ENCODE measurements around the gene ATP6V0E2. TPM values are rescaled to one million over a fixed set of nuclear protein-coding genes. Genes with fewer than 3 reads are reported as not detected.
"Not testable (repeated sequence)": the region's sequence is repeated elsewhere in the genome, so short reads cannot be mapped to it uniquely, and the experiment has no call there.

Gene ATP6V0E2
- total RNA-seq (2014; rRNA removed; shearing (Covaris generic)) = 21.6 and 25.4 TPM in 2 replicates

DNA sequence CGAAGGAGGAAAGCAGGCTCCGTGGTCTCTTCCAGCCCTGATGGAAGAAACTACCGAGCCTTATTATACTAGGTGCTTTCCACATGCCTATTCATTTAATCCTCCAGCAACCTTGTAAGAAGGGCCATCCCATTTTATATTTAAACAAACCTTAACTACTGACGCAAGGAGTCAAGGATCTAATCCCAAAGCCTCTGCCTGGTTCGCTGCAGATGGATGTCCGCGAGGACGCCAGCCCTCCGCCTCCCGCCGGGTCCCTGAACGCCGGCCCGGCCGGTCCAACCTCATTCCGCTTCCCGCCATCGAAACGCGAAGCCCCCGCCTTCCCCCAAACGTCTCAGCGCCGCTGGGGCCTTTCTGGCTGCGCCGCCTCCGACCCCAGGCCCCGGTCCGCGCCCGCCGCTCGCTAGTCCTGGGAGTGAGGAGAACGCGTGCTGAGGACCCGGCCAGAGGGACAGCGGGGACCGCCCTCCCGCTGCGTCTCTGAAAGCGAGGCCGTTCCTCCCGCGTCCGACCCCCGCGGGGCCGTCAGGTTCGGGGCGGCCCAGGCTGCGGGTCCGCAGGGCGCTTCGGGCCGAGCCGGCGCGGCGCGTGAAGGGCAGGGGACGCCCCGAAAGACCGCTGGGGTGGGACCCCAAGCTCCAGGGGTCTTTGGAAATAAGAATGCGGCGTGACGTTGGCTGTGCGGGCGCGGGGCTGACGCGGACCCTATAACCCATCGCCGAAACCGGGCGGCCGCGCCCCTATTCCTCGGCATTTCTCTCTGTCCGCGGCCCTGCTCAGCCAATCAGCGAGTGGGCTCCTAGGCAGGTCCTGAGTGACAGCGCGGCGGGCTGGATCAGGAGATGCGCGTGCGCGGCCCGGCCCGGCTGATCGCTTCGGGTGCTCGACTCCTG, at the start of gene ATP6V0E2:
Gene ATP6V0E2 (plus strand): TSS at position 896 of the 896 bp plus-strand sequence. CDS start 97 bp downstream, outside the sequence.
- DNase-seq (ENCODE audit: low spot score) = peak; percentile 91

DNA sequence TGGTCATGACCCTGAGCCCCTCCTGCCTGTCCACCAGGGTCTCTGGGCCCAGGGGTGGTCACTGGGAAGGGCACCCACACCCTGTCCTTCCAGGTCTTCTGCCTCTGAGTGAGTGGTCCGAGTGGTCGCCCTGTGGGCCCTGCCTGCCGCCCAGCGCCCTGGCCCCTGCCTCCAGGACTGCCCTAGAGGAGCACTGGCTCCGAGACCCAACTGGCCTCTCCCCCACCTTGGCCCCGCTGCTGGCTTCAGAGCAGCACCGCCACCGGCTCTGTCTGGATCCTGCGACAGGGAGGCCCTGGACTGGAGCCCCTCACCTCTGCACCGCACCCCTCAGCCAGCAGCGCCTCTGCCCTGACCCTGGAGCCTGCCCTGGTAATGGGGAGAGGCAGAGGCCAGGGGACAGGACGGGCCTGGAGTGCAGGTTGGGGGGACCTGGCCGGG, 49.4 kb upstream of the ATP6V0E2 start:
- DNase-seq (ENCODE audit: low spot score) = no peak

DNA sequence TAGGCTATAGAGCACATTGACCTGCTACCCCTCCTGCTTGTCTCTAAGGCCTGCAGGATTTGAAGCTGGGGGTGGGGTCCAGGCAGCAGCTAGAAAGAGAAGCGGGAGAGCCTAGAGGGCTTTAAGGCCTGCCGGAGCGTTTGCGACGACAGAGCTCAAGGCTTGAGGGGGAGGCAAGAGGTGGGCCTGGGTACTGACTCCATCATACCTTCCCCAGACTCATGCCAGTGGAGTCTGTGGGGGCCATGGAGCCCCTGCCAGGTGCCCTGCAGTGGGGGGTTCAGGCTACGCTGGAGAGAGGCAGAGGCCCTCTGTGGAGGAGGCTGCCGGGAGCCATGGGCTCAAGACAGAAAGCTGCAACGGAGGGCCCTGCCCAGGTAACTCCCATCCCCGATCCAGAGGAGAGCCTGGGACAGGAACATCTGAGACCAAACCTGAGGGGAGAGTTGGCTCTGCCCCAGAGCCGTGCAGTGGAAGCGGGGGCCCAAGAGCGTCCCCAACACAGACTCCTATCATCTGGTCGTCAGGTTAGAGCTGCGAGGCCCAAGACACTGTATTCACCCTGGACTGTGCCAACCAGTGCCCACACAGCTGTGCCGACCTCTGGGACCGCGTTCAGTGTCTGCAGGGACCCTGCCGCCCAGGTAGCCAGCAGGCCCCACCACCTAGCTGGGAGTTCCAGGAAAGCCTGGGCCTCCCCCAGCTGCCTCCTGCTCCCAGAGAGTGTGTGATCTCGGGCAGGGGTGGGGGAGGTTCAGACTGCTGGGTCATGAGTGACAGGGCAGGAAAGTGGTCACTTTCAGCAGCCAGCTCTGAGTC, 48.8 kb upstream of the ATP6V0E2 start:
- DNase-seq (ENCODE audit: low spot score) = no peak

DNA sequence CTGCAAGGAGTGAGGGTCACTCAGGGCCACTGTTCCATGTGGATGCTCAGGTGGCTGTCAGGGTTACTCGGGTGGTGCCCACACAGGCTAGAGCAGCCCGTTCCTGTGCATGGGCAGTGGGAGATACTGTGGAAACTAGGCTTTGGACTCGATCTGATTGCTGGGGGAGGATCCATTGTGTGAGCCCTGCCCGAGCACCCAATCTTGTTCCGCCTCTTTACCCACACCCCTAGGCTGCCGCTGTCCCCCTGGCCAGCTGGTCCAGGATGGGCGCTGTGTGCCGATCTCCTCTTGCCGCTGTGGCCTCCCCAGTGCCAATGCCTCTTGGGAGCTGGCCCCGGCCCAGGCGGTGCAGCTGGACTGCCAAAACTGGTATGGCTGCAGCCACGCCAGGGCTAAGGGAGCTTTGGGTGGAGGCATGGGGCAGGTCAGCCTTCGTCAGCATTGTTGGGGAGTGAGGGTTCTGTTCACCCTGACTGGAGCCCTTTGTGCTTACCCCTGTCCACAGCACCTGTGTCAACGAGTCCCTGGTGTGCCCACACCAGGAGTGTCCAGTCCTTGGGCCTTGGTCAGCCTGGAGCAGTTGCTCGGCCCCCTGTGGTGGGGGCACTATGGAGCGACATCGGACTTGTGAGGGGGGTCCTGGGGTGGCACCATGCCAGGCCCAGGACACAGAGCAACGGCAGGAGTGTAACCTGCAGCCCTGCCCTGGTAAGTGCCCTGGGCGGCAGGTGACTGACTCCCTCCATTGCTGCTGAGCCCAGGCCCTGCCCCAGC, 48.0 kb upstream of the ATP6V0E2 start:
- no peak for DNase-seq (ENCODE audit: low spot score)

DNA sequence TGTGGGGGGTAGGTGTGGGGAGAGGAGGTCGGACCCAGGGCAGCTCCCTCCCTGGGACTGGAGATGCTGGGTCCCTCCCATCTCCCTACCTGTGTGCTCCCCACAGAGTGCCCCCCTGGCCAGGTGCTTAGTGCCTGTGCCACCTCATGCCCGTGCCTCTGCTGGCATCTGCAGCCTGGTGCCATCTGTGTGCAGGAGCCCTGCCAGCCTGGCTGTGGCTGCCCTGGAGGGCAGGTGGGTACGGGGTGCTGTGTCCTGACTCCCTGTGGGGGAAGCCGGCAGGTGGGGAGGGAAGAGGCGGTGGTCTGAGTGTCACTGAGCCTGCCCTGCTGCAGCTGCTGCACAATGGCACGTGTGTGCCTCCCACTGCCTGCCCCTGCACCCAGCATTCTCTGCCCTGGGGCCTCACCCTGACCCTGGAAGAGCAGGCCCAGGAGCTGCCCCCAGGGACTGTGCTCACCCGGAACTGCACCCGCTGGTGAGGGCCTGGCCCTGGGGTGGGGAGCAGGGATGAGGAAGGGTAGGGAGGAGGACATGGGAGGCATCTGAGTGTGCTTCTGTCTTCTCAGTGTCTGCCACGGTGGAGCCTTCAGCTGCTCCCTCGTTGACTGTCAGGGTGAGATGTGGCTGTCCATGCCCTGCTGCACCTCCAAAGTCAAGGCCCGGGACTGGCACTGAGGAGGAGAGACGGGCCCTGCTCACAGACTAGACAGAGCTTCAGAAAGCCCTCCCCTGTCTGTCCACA, 47.3 kb upstream of the ATP6V0E2 start:
- DNase-seq (ENCODE audit: low spot score) = no peak

DNA sequence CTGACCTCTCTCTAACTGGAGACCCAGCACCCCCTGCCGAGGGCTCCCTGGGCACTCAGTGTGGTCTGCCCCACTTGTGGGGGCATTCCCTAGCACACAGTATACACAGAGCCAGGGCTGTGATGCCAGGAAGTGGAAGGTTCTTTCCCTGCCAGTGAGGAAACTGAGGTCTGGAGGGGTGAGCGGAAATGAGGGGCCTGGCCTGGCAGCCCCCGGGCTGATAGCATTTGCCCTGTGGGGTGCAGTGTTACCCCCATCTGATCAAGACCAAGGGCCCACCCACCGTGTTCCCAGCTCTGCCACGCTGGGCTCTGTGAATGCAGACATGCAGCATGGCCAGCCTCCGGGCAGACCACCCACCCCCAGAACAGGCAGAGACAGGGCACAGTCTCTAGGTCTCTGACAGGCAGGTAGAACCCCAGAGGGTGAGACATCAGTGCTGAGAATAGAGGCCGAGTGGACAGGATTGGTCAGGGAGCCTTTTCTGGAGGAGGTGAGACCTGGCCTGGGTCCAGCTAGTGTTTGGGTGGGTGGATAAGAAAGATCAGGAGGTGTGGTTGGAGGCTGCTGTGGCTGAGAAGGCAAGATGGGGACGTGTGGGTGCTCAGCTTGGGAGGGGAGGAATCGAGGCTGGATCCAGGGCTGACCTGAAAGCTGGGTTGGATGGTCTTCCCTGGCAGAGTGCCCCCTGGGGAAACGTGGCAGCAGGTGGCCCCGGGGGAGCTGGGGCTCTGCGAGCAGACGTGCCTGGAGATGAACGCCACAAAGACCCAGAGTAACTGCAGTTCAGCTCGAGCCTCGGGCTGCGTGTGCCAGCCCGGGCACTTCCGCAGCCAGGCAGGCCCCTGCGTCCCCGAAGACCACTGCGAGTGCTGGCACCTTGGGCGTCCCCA, 46.4 kb upstream of the ATP6V0E2 start:
- no peak for DNase-seq (ENCODE audit: low spot score)

DNA sequence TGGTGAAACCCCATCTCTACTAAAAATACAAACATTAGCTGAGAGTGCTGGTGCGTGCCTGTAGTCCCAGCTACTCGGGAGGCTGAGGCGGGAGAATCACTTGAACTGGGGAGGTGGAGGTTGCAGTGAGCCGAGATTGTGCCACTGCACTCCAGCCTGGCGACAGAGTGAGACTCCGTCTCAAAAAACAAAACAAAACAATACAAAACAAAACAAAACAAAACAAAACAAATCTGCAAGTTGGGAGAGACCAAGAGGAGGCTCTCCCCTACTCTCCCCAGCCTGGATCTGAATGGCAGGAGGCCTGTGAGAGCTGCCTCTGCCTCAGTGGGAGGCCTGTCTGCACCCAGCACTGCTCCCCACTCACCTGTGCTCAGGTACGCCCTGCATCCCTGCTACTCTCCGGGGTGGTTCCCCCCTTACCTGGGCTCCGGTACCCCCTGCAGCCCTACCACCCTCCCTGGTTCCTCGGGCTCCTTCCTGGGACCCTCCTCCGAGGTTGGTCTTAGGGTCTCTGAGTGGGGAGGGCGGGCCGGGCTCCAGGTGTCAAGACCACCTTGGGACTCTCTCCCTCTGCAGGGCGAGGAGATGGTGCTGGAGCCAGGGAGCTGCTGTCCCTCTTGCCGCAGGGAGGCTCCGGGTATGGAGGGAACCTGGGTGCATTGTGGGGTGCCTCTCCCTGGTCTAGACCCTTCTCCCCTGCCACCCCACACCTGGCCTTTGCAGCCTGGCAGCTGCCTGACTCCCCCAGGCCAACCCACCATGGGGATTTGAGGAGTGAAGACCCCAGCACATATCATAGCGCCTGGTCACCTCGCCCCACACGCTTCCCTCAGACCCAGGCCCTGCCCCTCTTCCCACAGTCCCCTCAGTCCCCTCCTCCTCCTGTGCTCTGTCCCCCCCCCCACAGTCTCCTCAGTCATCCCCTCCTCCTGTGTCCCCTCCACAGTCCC, 45.1 kb upstream of the ATP6V0E2 start:
- no peak for DNase-seq (ENCODE audit: low spot score)

DNA sequence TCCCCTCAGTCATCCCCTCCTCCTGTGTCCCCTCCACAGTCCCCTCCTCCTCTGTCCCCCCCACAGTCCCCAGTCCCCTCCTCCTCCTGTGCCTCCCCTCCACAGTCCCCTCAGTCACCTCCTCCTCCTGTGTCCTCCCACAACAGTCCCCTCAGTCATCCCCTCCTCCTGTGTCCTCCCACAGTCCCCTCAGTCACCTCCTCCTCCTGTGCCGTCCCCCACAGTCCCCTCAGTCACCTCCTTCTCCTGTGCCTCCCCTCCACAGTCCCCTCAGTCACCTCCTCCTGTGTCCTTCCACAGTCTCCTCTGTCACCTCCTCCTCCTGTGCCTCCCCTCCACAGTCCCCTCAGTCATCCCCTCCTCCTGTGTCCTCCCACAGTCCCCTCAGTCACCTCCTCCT, 43.2 kb upstream of the ATP6V0E2 start:
- DNase-seq (ENCODE audit: low spot score) = not testable (repeated sequence)

DNA sequence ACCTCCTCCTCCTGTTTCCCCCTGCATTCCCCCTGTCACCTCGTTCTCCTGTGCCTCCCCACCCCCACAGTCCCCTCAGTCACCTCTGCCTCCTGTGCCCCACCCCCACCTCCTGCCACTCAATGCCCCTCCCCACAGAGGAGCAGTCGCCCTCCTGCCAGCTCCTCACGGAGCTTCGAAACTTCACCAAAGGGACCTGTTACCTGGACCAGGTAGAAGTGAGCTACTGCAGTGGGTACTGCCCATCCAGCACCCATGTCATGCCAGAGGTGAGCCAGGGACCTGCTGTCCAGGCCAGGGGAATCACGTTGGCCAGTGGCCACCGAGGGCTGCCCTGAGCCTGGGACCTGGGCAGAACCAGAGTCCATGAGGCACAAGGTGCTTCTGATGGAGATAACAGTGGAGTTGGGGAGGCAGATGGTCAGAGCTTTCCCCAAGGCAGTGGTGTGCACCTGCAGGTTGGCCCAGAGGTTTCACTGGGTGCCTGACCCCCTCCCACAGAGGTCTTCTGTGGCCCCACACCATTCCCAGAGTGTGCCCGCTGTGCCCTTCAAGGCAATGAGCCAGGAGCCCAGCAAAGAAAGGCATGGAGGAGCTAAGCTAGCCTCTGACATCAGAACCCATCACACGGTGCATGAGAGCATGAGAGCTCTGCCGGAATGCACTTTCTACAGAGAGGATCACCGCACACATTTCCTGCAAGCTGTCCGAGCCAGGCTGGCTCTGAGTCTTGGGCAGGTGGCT, 42.6 kb upstream of the ATP6V0E2 start:
- DNase-seq (ENCODE audit: low spot score) = no peak

DNA sequence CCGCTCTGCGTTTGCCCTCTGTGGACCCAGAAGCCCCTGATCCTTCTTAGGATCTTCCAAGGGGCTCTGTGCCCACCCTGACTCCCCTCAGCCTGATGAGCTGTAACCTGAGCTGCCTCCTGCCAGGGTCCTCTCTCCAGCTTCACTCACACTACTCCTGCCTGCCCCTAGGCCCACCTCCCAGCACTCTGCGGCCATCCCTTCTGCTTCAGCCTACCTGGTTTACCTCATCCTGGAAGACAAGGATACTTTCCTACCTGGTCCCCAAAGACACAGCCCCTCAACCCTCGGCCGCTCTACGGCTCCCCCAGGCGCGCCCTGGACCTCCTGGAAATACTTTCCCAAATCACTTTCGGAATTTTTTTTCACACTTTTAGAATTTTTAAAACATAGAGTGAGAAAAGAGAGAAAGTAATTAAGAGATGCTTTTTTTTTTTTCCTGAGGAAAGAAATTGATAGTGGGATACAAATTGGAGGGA, 42.0 kb upstream of the ATP6V0E2 start:
- DNase-seq (ENCODE audit: low spot score) = no peak

DNA sequence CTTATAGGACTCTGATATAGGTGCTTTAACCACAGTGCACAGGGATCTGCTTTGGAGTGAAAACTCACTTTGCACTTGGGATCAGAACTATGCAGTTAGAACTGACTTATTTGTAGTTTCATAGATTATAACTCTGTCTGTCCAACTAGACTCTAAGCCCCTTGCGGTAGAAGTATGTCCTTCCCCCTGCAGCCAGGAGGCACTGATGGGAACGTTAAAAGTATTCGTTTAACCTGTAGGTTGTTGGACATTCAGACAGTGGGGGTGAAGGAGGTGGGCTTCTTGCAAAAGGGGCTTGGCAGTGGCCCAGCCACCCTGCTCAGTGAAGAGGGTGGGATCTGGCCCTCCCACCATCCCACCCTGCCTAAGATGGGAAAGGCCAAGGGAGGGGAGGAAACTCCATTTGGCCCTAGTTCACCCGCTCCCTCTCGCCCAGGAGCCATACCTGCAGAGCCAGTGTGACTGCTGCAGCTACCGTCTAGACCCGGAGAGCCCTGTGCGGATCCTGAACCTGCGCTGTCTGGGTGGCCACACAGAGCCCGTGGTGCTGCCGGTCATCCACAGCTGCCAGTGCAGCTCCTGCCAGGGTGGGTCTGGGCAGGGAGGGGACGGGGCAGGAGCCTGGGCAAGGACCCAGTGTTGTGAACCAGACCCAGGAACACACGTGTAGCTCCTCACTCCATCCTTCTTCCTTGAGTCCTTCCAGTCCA, 41.3 kb upstream of the ATP6V0E2 start:
- DNase-seq (ENCODE audit: low spot score) = no peak

DNA sequence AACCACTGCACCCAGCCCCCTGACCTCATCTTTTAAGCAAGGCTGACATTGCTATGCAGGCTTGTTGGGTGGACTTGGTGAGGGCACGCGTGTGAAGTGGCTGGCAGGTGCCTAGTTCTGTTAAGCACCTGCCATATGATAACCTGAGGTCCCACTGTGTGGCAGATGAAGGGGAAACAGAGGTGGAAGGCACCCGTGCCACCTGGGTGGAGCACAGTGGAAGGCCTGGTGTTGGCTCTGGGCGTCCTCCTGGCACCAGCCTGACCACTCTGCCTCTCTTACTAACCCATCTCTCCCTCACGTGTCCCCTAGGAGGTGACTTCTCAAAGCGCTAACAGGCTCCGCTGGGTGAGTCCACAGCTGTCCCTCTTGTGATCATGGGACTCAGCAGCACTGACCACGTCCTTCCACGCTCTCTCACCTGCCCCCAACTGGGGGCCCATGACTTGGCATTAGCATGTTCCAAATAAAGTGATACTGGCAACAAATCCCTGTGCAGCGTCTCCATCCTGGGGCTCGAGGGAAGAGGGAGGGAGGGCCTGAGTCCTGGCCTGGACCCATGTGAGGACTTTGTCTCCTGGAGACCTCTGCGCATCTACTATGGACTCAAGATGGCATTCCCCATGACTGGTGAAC, 40.2 kb upstream of the ATP6V0E2 start:
- no peak for DNase-seq (ENCODE audit: low spot score)

DNA sequence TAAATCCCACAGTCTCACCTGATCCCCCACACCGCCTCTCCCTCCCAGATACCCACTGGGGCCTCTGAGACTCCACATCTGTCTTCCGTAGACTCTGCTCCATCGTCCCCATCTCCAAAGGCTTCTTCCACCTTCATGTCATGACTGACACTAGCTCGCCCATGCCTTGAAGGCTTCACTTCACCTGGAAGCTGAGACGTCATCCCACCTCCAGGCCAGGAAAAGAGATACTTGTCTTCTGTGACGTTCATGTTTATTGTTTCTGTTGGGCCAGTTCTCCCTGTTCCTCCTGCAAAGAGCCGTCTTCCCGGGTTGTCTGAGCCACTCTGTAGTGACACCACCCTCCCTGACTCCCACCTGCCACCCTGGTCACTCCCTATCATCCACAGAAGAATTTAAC, 39.2 kb upstream of the ATP6V0E2 start:
- no peak for DNase-seq (ENCODE audit: low spot score)

DNA sequence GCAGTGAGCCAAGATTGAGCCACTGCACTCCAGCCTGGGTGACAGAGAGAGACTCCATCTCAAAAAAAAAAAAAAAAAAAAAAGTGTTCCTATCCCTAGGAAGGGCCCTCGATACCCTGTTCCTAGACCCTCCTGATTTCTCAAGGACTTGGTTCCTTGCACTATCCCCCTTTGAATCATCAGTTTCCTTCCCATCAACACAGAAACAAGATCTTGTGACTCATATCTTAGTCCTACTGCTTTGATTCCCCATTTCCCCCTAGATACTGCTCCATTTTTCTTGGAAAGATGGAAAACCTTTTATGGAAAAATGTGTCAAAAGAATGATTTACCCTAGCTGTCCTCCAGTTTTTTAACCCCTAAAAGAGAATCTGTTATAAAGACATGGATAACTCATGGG, 37.3 kb upstream of the ATP6V0E2 start:
- DNase-seq (ENCODE audit: low spot score) = no peak

DNA sequence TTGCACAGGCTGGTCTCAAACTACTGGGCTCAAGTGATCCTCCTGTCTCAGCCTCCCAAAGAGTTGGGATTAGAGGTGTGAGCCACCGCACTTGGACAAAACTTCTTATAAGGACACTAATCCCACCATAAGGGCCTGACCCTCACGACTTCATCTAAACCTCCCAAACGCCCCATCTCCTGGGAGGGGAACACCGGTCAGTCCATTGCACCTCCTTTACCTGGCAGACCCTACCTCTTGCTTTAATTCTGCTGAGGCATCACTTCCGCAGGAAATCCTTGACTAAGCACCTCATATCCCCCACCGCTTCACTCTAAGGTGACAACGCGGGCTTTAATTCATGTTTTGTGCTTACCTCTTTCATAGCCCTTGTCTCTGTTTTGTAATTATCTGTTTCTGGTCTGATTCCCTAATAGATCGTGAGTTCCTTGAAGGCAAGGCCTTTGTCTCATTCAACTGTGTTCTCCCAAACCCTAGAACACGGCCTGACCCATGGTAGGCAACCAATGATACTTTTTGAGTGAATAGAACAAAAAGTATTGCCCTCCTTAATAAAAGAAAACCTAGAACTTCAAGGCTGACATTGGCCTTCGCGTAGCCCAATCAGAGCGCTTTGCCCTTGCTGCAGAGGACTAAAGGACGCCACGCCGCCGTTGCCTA, 36.1 kb upstream of the ATP6V0E2 start:
- no peak for DNase-seq (ENCODE audit: low spot score)

DNA sequence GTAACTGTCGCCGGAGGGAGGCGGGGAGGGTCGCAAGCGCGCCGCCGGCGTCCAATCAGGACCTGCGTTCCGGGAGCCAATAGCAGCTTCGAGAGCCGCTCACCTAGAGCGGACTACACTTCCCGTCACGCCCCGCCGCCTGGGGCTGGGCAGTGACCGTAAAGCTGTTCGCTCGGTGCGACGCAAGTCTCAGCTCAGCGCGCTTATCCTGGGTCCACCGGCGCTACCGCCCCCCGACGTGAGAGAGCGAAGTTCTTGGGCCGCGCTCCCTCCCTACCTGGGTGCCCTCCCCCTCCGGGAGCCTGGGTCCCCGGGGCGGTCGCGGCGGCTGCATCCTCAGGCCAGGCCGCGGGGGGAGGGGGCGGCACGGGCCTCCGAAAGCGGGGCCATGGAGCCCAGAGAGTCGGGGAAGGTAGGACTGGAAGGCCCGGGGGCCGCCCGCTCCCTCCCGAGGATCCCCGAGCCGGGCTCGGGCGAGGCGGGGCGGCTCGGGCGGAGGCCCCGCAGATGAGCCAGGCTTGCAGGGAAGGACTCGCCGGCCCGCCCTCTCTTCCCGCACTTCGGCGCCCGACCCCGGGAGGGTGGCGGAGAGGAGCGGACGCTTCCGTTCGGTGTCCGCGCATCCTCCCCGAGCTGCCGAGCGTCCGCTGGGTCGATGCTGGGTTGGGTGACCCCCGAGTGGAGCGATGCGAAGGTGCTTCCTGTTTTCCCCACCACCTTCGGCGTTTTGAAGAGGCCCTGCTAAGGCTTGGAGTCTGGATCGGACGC, 35.4 kb upstream of the ATP6V0E2 start, which contains the start of gene ZNF862:
Gene ZNF862 (plus strand): TSS at position 152 of the 768 bp plus-strand sequence. CDS start 237 bp downstream, at position 389.
- peak; percentile 99 for DNase-seq (ENCODE audit: low spot score)
